Renal pelvis (tissue), 4 donors: ENCODE data around the gene PSMD9. TPM values are rescaled to one million over a fixed set of nuclear protein-coding genes. Genes with fewer than 3 reads are reported as not detected.
"Not testable (repeated sequence)": the region's sequence is repeated elsewhere in the genome, so short reads cannot be mapped to it uniquely, and the experiment has no call there.

Experiments
- DNase-seq: peaks from one replicate; pipeline ENCODE4 v3.0.0-alpha.2; 2013
- polyA plus RNA-seq, 3 donors: library from polyadenylated mRNA; unstranded; fragments of 120-200 nt; gene quantifications; one replicate each; pipeline ENCODE4 v1.2.1, GENCODE V29; 2013; ENCODE audit not compliant: insufficient read length in 3 of 3

Gene PSMD9
- polyA plus RNA-seq, 3 donors = 48.3 to 60.2 (median 57.2) TPM

GRCh38 chr12:121911824-121912585 is 23.4 kb downstream of the PSMD9 start:
- DNase-seq = no peak

- no peak for DNase-seq
These were observed 27.3 kb downstream of the PSMD9 start for GRCh38 chr12:121915841-121916321.

GRCh38 chr12:121916719-121917118 is 28.1 kb downstream of the PSMD9 start:
- peak; percentile 48 for DNase-seq

GRCh38 chr12:121917950-121918678 is 29.5 kb downstream of the PSMD9 start, which contains the start of gene CFAP251:
Gene CFAP251 (plus strand): TSS chr12:121918592. CDS start chr12:121921306, 2,714 bp downstream.
- DNase-seq = peak; percentile 94

GRCh38 chr12:121918679-121919038 is 30.1 kb downstream of the PSMD9 start:
- peak; percentile 7 for DNase-seq

GRCh38 chr12:121921066-121921465 is 32.5 kb downstream of the PSMD9 start:
- no peak for DNase-seq

- peak; percentile 55 for DNase-seq
These were observed 36.7 kb downstream of the PSMD9 start for GRCh38 chr12:121925358-121925695.

- DNase-seq = no peak
These were observed 38.5 kb downstream of the PSMD9 start for GRCh38 chr12:121926874-121927706.

- no peak for DNase-seq
These were observed 39.2 kb downstream of the PSMD9 start for GRCh38 chr12:121927813-121928212.

- DNase-seq = not testable (repeated sequence)
These were observed 41.0 kb downstream of the PSMD9 start for GRCh38 chr12:121929545-121929944.

- no peak for DNase-seq
These were observed 42.3 kb downstream of the PSMD9 start for GRCh38 chr12:121930862-121931261.

GRCh38 chr12:121932176-121932536 is 43.6 kb downstream of the PSMD9 start:
- DNase-seq = no peak

GRCh38 chr12:121932914-121933521 is 44.4 kb downstream of the PSMD9 start:
- DNase-seq = no peak

- no peak for DNase-seq
These were observed 45.1 kb downstream of the PSMD9 start for GRCh38 chr12:121933522-121934308.

- DNase-seq = no peak
These were observed 45.7 kb downstream of the PSMD9 start for GRCh38 chr12:121934309-121934664.

- DNase-seq = no peak
These were observed 49.1 kb downstream of the PSMD9 start for GRCh38 chr12:121937654-121938053.

- DNase-seq = no peak
These were observed 50.6 kb downstream of the PSMD9 start for GRCh38 chr12:121939186-121939585.

GRCh38 chr12:121939992-121940766 is 51.6 kb downstream of the PSMD9 start:
- DNase-seq = no peak

GRCh38 chr12:121942145-121942718 is 53.6 kb downstream of the PSMD9 start:
- no peak for DNase-seq

- no peak for DNase-seq
These were observed 55.3 kb downstream of the PSMD9 start for GRCh38 chr12:121943926-121944325.
